ENCODE data around the gene GABRD.

Gene GABRD

GRCh38 chr1:1985375-1986050, 33.6 kb upstream of the GABRD start:
- DNase-seq (ENCODE audit: low spot score) = no peak

GRCh38 chr1:1986451-1987141, 32.5 kb upstream of the GABRD start:
- DNase-seq (ENCODE audit: low spot score) = no peak

- no peak for DNase-seq (ENCODE audit: low spot score)
Observed at GRCh38 chr1:1987142-1987510, 32.0 kb upstream of the GABRD start.

- DNase-seq (ENCODE audit: low spot score) = no peak
Observed at GRCh38 chr1:1988061-1988945, 30.8 kb upstream of the GABRD start.

- no peak for DNase-seq (ENCODE audit: low spot score)
Observed at GRCh38 chr1:1989102-1989542, 30.0 kb upstream of the GABRD start.

- DNase-seq (ENCODE audit: low spot score) = no peak
Observed at GRCh38 chr1:1989789-1990188, 29.4 kb upstream of the GABRD start.

GRCh38 chr1:1990222-1990621, 28.9 kb upstream of the GABRD start:
- DNase-seq (ENCODE audit: low spot score) = peak; percentile 46

- no peak for DNase-seq (ENCODE audit: low spot score)
Observed at GRCh38 chr1:1994536-1994935, 24.6 kb upstream of the GABRD start.

- no peak for DNase-seq (ENCODE audit: low spot score)
Observed at GRCh38 chr1:1996207-1996651, 22.9 kb upstream of the GABRD start.

GRCh38 chr1:1997576-1997975, 21.6 kb upstream of the GABRD start:
- DNase-seq (ENCODE audit: low spot score) = no peak

GRCh38 chr1:2000432-2000831, 18.7 kb upstream of the GABRD start:
- no peak for DNase-seq (ENCODE audit: low spot score)

- no peak for DNase-seq (ENCODE audit: low spot score)
Observed at GRCh38 chr1:2000850-2001249, 18.3 kb upstream of the GABRD start.

GRCh38 chr1:2001773-2002411, 17.3 kb upstream of the GABRD start:
- DNase-seq (ENCODE audit: low spot score) = no peak

- DNase-seq (ENCODE audit: low spot score) = peak; percentile 69
Observed at GRCh38 chr1:2003541-2004131, 15.5 kb upstream of the GABRD start, which contains the start of gene CFAP74. TSS of gene CFAP74 (minus strand) at chr1:2003786. CDS start at chr1:1990956, 12,830 bp downstream.

- no peak for DNase-seq (ENCODE audit: low spot score)
Observed at GRCh38 chr1:2004856-2005255, 14.3 kb upstream of the GABRD start.

- DNase-seq (ENCODE audit: low spot score) = no peak
Observed at GRCh38 chr1:2009101-2010053, 9.8 kb upstream of the GABRD start.

- no peak for DNase-seq (ENCODE audit: low spot score)
Observed at GRCh38 chr1:2014181-2014580, 5.0 kb upstream of the GABRD start.

GRCh38 chr1:2014741-2015735, 4.1 kb upstream of the GABRD start:
- no peak for DNase-seq (ENCODE audit: low spot score)

GRCh38 chr1:2016123-2016522, 3.0 kb upstream of the GABRD start:
- DNase-seq (ENCODE audit: low spot score) = no peak
